Measurements from ENCODE around the gene HIPK3. TPM values are rescaled to one million over a fixed set of nuclear protein-coding genes. Genes with fewer than 3 reads are reported as not detected.

HIPK3 gene
- total and polyA plus RNA-seq, 2 donors, result 35.7 to 60.7 TPM

DNA sequence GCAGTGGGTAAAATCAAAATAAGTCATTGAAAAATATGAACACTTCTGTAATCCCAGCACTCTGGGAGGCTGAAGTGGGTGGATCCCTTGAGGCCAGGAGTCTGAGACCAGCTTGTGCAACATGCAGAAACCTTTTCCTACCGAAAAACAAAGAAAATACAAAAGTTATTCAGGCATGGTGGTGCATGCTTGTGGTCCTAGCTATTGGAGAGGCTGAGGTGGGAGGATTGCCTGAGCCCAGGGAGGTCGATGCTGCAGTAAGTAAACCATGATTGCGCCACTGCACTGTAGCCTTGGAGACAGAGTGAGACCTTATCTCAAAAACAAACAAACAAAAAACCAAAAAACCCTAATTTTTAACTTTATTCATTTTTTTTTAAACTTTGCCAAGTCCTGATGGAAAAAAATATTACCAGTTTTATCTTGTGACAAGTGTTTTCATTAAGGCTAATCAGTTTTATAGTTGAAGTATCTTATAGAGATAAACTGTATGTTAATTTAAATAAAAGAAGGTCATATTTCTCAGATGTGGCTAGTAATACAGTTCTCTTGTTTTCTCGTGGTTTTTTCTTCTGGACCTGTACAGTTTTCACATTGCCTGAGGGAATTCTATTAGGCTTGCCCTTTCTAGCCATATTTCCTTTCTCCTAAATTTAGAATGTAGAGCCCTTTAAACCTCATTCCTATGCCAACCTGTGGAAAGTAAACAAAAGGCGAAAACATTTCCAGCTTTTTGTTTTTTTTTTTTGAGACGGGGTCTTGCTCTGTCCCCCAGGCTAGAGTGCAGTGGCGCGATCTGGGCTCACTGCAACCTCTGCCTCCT is 9.4 kb downstream of the HIPK3 start:
- no peaks in the 10 kb centered on the region for H3K4me1 ChIP-seq (ENCODE audit: control insufficient read depth in 2 of 2, insufficient read depth in 2 of 2, low read length in 2 of 2)
- 87% methylated on average over 8 of the region's 8 CpGs for WGBS
- no peak for DNase-seq (ENCODE audit: low read depth in 6 of 9, low spot score in 9 of 9)
- no peaks in the 10 kb centered on the region for H3K27me3 ChIP-seq (ENCODE audit: control insufficient read depth in 2 of 2, insufficient read depth in 1 of 2, low read length in 1 of 2)
- no peaks in the 10 kb centered on the region for H3K36me3 ChIP-seq (ENCODE audit: control insufficient read depth in 2 of 2, insufficient read depth in 2 of 2, low read length in 1 of 2)
- no peak overlapping the region for H3K27ac ChIP-seq (ENCODE audit: low read depth in 1 of 2, low read length in 1 of 2)
- H3K9me3 ChIP-seq (ENCODE audit: control insufficient read depth in 2 of 2, insufficient read depth in 1 of 2, low read length in 1 of 2), result no peaks in the 10 kb centered on the region
- H3K4me3 ChIP-seq (ENCODE audit: low read length in 2 of 2), result no peak overlapping the region

DNA sequence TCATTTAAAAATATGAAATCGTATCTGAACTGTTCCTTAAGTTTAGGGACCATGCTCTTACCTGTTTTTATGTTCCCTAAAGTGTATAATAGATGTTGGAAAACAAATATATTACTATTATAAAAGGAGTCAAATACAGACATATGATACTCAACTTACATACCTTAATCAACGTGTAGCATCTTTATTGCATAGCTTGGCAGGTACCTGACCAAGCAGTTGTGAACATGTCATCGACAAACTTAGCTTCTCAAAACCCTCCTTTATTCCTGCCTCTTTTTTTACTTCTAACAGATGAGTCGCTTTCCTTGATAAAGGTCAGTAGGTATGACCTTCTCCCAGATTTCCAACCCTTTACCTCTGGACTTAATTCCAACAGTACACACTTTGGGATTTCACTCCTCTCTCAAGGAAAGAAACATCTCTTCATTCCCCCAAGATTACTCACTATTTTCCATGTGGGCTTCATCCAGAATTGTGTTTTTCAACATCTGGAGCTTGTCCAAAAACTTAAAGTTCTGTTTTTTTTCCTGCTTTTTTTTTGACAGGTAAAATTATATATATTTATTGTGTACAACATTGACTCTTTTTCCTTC is 11.9 kb downstream of the HIPK3 start:
- Histone ChIP-seq H3K9me3 (ENCODE audit: control insufficient read depth in 2 of 2, insufficient read depth in 1 of 2, low read length in 1 of 2) (no peaks in the 10 kb centered on the region), H3K4me3 (ENCODE audit: low read length in 2 of 2) (no peak overlapping the region), H3K27me3 (ENCODE audit: control insufficient read depth in 2 of 2, insufficient read depth in 1 of 2, low read length in 1 of 2) (no peaks in the 10 kb centered on the region), H3K27ac (ENCODE audit: low read depth in 1 of 2, low read length in 1 of 2) (no peak overlapping the region), H3K36me3 (ENCODE audit: control insufficient read depth in 2 of 2, insufficient read depth in 2 of 2, low read length in 1 of 2) (no peaks in the 10 kb centered on the region), H3K4me1 (ENCODE audit: control insufficient read depth in 2 of 2, insufficient read depth in 2 of 2, low read length in 2 of 2) (no peaks in the 10 kb centered on the region)
- WGBS, result 93% methylated on average over 4 of the region's 4 CpGs
- DNase-seq (ENCODE audit: low read depth in 6 of 9, low spot score in 9 of 9), result no peak

DNA sequence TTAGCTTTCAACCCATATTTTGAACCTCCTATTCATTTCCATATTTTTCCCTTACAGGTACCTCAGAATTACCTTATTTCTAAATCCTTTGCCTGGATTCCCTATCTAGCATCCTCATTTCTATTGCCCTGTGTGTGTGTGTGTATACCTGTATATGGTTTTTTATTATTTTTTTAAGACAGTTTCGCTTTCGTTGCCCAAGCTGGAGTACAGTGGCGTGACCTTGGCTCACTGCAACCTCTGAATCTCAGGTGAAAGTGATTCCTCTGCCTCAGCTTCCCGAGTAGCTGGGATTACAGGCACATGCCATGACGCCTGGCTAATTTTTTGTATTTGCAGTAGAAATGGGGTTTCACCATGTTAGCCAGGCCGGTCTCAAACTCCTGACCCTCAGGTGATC is 12.6 kb downstream of the HIPK3 start:
- H3K4me1 ChIP-seq (ENCODE audit: control insufficient read depth in 2 of 2, insufficient read depth in 2 of 2, low read length in 2 of 2), result no peaks in the 10 kb centered on the region
- no peak overlapping the region for H3K27ac ChIP-seq (ENCODE audit: low read depth in 1 of 2, low read length in 1 of 2)
- DNase-seq (ENCODE audit: low read depth in 6 of 9, low spot score in 9 of 9), result no peak
- no peaks in the 10 kb centered on the region for H3K27me3 ChIP-seq (ENCODE audit: control insufficient read depth in 2 of 2, insufficient read depth in 1 of 2, low read length in 1 of 2)
- 97% methylated on average over 6 of the region's 6 CpGs for WGBS
- H3K36me3 ChIP-seq (ENCODE audit: control insufficient read depth in 2 of 2, insufficient read depth in 2 of 2, low read length in 1 of 2), result no peaks in the 10 kb centered on the region
- no peaks in the 10 kb centered on the region for H3K9me3 ChIP-seq (ENCODE audit: control insufficient read depth in 2 of 2, insufficient read depth in 1 of 2, low read length in 1 of 2)
- H3K4me3 ChIP-seq (ENCODE audit: low read length in 2 of 2), result no peak overlapping the region

DNA sequence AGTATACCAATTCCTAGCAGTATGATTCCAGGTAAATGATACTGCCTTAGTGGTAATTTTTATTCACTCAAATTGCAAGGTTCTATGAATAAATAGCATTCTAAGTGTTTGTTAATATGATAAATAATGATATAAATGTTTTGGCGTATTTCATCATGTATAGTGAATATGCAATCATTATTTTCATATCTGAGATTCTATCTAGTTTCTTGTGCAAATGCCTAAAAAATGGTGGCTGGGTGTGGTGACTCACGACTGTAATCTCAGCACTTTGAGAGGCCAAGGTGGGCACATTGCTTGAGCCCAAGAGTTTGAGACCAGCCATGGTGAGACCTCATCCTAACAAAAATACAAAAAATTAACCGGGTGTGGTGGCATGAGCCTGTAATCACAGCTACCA is 13.9 kb downstream of the HIPK3 start:
- Histone ChIP-seq H3K4me1 (ENCODE audit: control insufficient read depth in 2 of 2, insufficient read depth in 2 of 2, low read length in 2 of 2) (no peaks in the 10 kb centered on the region), H3K4me3 (ENCODE audit: low read length in 2 of 2) (no peak overlapping the region), H3K9me3 (ENCODE audit: control insufficient read depth in 2 of 2, insufficient read depth in 1 of 2, low read length in 1 of 2) (no peaks in the 10 kb centered on the region), H3K27ac (ENCODE audit: low read depth in 1 of 2, low read length in 1 of 2) (no peak overlapping the region), H3K27me3 (ENCODE audit: control insufficient read depth in 2 of 2, insufficient read depth in 1 of 2, low read length in 1 of 2) (no peaks in the 10 kb centered on the region), H3K36me3 (ENCODE audit: control insufficient read depth in 2 of 2, insufficient read depth in 2 of 2, low read length in 1 of 2) (no peaks in the 10 kb centered on the region)
- 96% methylated on average over 3 of the region's 3 CpGs for WGBS
- no peak for DNase-seq (ENCODE audit: low read depth in 6 of 9, low spot score in 9 of 9)

DNA sequence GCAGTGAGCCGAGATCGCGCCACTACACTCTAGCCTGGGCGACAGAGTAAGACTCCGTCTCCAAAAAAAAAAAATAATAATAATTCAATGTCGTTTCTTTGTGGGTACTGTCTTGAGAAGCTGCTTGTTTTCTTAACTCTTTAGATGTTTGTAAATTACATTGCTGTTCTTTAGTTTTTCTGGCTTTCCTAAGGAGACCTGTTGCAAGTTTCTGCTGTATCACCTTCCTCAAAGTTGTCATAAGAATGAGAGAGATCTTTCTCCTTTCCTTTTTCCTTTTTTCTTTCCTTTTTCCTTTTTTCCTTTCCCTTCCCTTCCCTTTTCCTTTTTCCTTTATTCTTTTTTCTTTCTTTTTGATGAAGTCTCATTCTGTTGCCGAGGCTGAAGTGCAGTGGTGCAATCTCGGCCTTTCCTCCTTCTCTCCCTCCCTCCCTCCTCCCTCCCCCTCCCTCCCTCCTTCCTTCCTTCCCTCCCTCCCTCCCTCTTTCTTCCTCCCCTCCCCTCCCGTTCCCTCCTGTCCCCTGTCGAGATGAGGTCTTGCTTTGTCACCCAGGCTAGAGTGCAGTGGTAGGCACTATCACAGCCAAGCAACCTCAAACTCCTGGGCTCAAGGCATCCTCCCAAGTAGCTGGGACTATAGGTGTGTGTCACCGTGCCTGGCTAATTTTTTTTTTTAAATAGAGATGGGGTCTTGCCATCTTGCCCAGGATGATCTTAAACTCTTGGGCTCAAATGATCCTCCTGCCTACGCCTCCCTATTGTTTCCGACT is 15.3 kb downstream of the HIPK3 start:
- Histone ChIP-seq H3K27ac (ENCODE audit: low read depth in 1 of 2, low read length in 1 of 2) (no peak overlapping the region), H3K27me3 (ENCODE audit: control insufficient read depth in 2 of 2, insufficient read depth in 1 of 2, low read length in 1 of 2) (no peaks in the 10 kb centered on the region), H3K4me1 (ENCODE audit: control insufficient read depth in 2 of 2, insufficient read depth in 2 of 2, low read length in 2 of 2) (no peaks in the 10 kb centered on the region), H3K9me3 (ENCODE audit: control insufficient read depth in 2 of 2, insufficient read depth in 1 of 2, low read length in 1 of 2) (no peaks in the 10 kb centered on the region), H3K36me3 (ENCODE audit: control insufficient read depth in 2 of 2, insufficient read depth in 2 of 2, low read length in 1 of 2) (no peaks in the 10 kb centered on the region), H3K4me3 (ENCODE audit: low read length in 2 of 2) (no peak overlapping the region)
- 95% methylated on average over 13 of the region's 13 CpGs for WGBS
- DNase-seq (ENCODE audit: low read depth in 6 of 9, low spot score in 9 of 9), result no peak

DNA sequence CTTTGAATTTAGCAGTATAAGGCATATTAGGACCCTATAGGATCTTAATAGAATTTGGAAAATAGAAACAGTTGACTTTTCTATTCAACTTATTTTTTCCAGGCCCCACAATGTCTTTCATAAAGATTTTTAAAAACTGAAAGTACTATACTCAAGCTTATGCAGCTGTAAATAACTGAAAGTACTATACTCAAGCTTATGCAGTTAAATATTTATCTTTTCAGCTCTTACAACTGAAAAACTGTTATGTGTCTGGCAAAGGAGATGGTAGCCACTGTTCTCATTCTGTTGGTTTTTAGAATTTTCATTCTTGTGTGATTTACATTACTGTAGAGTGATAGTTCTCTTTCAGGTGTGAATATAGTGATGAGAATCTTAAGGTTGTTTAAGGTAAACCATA is 16.5 kb downstream of the HIPK3 start:
- no peak overlapping the region for H3K27ac ChIP-seq (ENCODE audit: low read depth in 1 of 2, low read length in 1 of 2)

DNA sequence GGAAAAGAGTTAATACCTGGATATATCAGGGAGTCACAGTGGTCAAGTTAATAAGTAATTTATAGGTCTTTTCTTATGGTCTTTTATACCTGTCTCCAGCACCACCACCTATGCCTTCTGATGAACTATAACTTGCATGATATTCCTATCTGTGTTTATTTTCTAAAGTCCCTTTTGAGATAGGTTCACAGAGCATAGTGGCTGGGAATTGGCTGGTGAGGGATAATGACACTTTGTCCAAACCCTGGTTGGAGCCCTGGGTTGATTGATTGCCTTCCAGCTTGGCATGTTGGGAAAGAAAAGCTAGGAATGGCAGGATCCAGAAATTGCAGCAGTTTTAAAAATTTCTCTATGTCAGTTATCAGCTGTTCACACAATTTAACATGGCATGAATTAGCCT is 23.2 kb downstream of the HIPK3 start:
- Histone ChIP-seq H3K9me3 (ENCODE audit: control insufficient read depth in 2 of 2, insufficient read depth in 1 of 2, low read length in 1 of 2) (no peaks in the 10 kb centered on the region), H3K27ac (ENCODE audit: low read depth in 1 of 2, low read length in 1 of 2) (no peak overlapping the region), H3K4me3 (ENCODE audit: low read length in 2 of 2) (no peak overlapping the region), H3K27me3 (ENCODE audit: control insufficient read depth in 2 of 2, insufficient read depth in 1 of 2, low read length in 1 of 2) (no peaks in the 10 kb centered on the region), H3K36me3 (ENCODE audit: control insufficient read depth in 2 of 2, insufficient read depth in 2 of 2, low read length in 1 of 2) (no peaks in the 10 kb centered on the region), H3K4me1 (ENCODE audit: control insufficient read depth in 2 of 2, insufficient read depth in 2 of 2, low read length in 2 of 2) (no peaks in the 10 kb centered on the region)
- DNase-seq (ENCODE audit: low read depth in 6 of 9, low spot score in 9 of 9), result no peak

More for the DNA sequence above, 16.5 kb downstream of the HIPK3 start:
- Histone ChIP-seq H3K27me3 (ENCODE audit: control insufficient read depth in 2 of 2, insufficient read depth in 1 of 2, low read length in 1 of 2) (no peaks in the 10 kb centered on the region), H3K4me1 (ENCODE audit: control insufficient read depth in 2 of 2, insufficient read depth in 2 of 2, low read length in 2 of 2) (no peaks in the 10 kb centered on the region), H3K36me3 (ENCODE audit: control insufficient read depth in 2 of 2, insufficient read depth in 2 of 2, low read length in 1 of 2) (no peaks in the 10 kb centered on the region), H3K9me3 (ENCODE audit: control insufficient read depth in 2 of 2, insufficient read depth in 1 of 2, low read length in 1 of 2) (no peaks in the 10 kb centered on the region), H3K4me3 (ENCODE audit: low read length in 2 of 2) (no peak overlapping the region)
- DNase-seq (ENCODE audit: low read depth in 6 of 9, low spot score in 9 of 9), result no peak

DNA sequence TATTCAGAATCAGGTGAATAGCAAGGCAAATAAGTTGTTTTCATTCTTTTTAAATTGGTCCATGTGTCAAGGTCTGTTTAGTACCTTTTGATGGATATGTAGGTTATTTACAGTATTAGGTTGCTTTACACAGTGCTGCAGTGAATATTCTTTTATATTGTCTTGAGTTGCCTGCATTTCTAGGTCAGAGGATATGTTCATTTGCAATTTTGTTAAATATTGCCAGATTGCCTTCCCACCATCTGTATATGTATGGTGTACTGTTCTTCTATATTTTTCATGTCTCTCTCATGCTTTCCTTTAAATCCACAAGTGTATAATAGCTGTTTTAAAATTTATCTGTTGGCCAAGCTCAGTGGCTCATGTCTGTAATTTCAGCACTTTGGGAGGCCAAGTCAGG is 24.6 kb downstream of the HIPK3 start:
- no peak for DNase-seq (ENCODE audit: low read depth in 6 of 9, low spot score in 9 of 9)
- Histone ChIP-seq H3K27ac (ENCODE audit: low read depth in 1 of 2, low read length in 1 of 2) (no peak overlapping the region), H3K4me1 (ENCODE audit: control insufficient read depth in 2 of 2, insufficient read depth in 2 of 2, low read length in 2 of 2) (no peaks in the 10 kb centered on the region)

DNA sequence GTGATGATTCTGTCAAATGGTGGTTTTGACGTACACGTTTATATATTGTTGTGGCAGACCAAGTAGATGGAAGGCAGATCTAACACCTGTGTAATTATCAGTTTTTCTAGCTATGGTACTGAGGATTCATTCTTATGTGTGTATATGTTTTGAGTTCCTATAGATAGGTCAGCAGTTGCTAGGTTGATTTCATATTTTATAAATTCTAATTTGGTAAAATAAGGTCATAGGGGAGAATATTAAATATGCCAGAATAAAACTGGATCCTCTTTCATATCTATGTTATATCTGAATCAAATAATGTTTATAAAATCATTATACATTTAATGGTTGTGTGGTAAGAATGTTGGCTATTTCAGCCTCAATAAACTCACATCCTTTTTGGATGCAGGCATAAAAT is 27.6 kb downstream of the HIPK3 start:
- Histone ChIP-seq H3K27me3 (ENCODE audit: control insufficient read depth in 2 of 2, insufficient read depth in 1 of 2, low read length in 1 of 2) (no peaks in the 10 kb centered on the region), H3K27ac (ENCODE audit: low read depth in 1 of 2, low read length in 1 of 2) (no peak overlapping the region), H3K4me1 (ENCODE audit: control insufficient read depth in 2 of 2, insufficient read depth in 2 of 2, low read length in 2 of 2) (no peaks in the 10 kb centered on the region), H3K9me3 (ENCODE audit: control insufficient read depth in 2 of 2, insufficient read depth in 1 of 2, low read length in 1 of 2) (no peaks in the 10 kb centered on the region), H3K4me3 (ENCODE audit: low read length in 2 of 2) (no peak overlapping the region), H3K36me3 (ENCODE audit: control insufficient read depth in 2 of 2, insufficient read depth in 2 of 2, low read length in 1 of 2) (peaks cover 0 to 10% of the 10 kb centered on the region in 2 donors)
- no peak for DNase-seq (ENCODE audit: low read depth in 6 of 9, low spot score in 9 of 9)
- 90% methylated on average over 2 of the region's 2 CpGs for WGBS

More for the DNA sequence above, 24.6 kb downstream of the HIPK3 start:
- Histone ChIP-seq H3K27me3 (ENCODE audit: control insufficient read depth in 2 of 2, insufficient read depth in 1 of 2, low read length in 1 of 2) (no peaks in the 10 kb centered on the region), H3K36me3 (ENCODE audit: control insufficient read depth in 2 of 2, insufficient read depth in 2 of 2, low read length in 1 of 2) (peaks cover 0 to 5% of the 10 kb centered on the region in 2 donors), H3K9me3 (ENCODE audit: control insufficient read depth in 2 of 2, insufficient read depth in 1 of 2, low read length in 1 of 2) (no peaks in the 10 kb centered on the region), H3K4me3 (ENCODE audit: low read length in 2 of 2) (no peak overlapping the region)

Data from thymus (tissue), 11 donors.